ENCODE measurements around the gene SPC25.

Gene SPC25

GRCh38 chr2:168904358-168904757, 14.1 kb upstream of the SPC25 start:
- no peak for TF ChIP-seq CTCF (IDR thresholded peaks at IDR 0.05; ENCODE audit: control extremely low read depth, extremely low read depth, low read depth, missing control alignments)
- POLR2A ChIA-PET, result no interaction called here
- CTCF ChIA-PET, result no interaction called here
- no peak for DNase-seq (ENCODE audit: extremely low spot score)

DNA sequence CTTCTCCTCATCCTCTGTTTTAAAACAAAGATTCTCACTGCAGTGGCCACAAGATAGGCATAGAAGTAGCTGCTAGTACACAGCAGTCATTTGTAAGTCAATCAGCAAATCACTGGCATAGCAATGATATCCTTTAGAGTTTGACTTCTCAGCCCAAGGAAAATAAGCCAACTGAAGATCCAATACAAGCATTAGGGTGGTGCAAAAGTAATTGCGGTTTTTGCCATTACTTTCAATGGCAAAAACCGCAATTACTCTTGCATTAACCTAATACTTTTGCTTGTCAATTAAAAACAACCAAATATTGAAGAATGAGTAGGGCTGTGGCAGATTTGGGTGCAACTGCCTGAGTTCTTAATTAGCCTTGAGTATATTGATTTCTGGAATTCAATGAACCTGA, 13.7 kb upstream of the SPC25 start:
- TF ChIP-seq CTCF (IDR thresholded peaks at IDR 0.05; ENCODE audit: control extremely low read depth, extremely low read depth, low read depth, missing control alignments), result no peak
- ChIA-PET POLR2A (no interaction called here), CTCF (no interaction called here)
- DNase-seq (ENCODE audit: extremely low spot score), result no peak

DNA sequence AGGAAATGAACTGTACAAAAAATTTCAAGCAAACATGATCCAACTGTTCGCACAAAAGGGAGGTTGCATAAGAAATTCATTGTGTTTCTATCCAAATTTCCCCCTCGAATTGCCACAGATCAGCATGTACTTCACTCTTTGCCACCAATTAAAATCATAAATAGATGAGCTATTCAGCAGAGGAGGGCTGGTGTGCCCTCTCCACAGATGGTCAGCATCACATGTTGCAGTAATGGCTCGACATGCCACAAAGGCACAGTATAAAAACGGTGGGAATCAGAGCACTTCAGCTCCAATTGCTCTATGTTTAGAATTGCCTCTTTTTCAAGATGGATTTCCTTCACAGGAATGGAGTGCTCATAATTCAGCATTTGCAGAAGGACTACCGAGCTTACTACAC, 10.8 kb upstream of the SPC25 start, which contains the start of gene G6PC2:
Gene G6PC2 (plus strand): TSS at position 289 of the 400 bp plus-strand sequence. CDS start 41 bp downstream, at position 330.
- POLR2A ChIA-PET, result no interaction called here
- no peak for TF ChIP-seq CTCF (IDR thresholded peaks at IDR 0.05; ENCODE audit: control extremely low read depth, extremely low read depth, low read depth, missing control alignments)

GRCh38 chr2:168897449-168897848, 7.2 kb upstream of the SPC25 start:
- no peak for TF ChIP-seq CTCF (IDR thresholded peaks at IDR 0.05; ENCODE audit: control extremely low read depth, extremely low read depth, low read depth, missing control alignments)
- CTCF ChIA-PET, result no interaction called here
- no peak for DNase-seq (ENCODE audit: extremely low spot score)
- POLR2A ChIA-PET, result no interaction called here

More for the DNA sequence above, 10.8 kb upstream of the SPC25 start, which contains the start of gene G6PC2:
- no peak for DNase-seq (ENCODE audit: extremely low spot score)
- CTCF ChIA-PET, result no interaction called here

DNA sequence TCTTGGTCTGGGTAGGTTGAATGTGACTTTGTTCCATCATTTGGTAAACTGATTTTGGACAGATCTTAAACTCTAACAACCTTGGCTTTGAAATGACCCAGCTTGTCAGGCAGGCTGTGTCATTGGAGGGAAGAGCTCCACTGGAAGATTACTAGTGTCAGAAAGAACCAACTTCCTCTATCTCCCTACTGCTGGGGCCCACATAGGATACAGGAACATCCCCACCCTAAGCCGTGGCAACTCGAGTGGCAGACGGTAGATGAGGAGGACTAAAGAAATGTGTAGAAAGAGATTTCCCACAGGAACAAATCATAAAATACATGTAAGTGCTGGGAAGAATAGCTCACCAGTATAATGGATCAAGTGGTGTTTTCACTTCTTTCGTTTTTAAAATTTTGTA, 6.6 kb upstream of the SPC25 start:
- POLR2A ChIA-PET, result no interaction called here
- CTCF ChIA-PET, result no interaction called here
- TF ChIP-seq CTCF (IDR thresholded peaks at IDR 0.05; ENCODE audit: control extremely low read depth, extremely low read depth, low read depth, missing control alignments), result no peak

DNA sequence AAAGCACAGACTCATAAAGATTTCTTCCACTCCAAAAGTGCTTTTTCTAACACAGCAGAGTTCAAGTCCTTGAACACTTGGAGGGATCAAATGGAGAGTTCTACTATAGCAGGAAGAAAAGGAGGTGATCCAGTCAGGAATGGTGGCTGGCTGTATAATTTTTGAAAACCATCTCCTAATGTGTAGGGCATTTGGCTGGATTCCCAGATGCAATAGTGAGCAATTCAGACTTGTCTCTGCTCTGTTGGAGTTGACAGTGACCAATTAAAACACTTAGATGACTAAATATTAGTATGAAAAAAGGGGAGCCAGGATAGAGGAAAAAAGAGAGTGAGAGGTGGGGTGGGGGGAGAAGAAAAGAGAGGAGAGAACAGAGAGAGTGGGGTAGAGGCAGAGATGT, 5.5 kb upstream of the SPC25 start:
- CTCF ChIA-PET, result no interaction called here
- TF ChIP-seq CTCF (IDR thresholded peaks at IDR 0.05; ENCODE audit: control extremely low read depth, extremely low read depth, low read depth, missing control alignments), result no peak
- DNase-seq (ENCODE audit: extremely low spot score), result no peak
- POLR2A ChIA-PET, result no interaction called here

More for the DNA sequence above, 6.6 kb upstream of the SPC25 start:
- no peak for DNase-seq (ENCODE audit: extremely low spot score)

- no peak for TF ChIP-seq CTCF (IDR thresholded peaks at IDR 0.05; ENCODE audit: control extremely low read depth, extremely low read depth, low read depth, missing control alignments)
- DNase-seq (ENCODE audit: extremely low spot score), result no peak
- POLR2A ChIA-PET, result no interaction called here
- CTCF ChIA-PET, result no interaction called here
Measured at GRCh38 chr2:168894720-168895119, 4.5 kb upstream of the SPC25 start.
